ENCODE measurements around the gene AHCTF1. TPM values are rescaled to one million over a fixed set of nuclear protein-coding genes. Genes with fewer than 3 reads are reported as not detected.
"Not testable (repeated sequence)": the region's sequence is repeated elsewhere in the genome, so short reads cannot be mapped to it uniquely, and the experiment has no call there.

The AHCTF1 gene
- total and polyA plus RNA-seq, 10 of the 15 experiments (the other 5 are each of a cell fraction or from before 2014, with no cell fraction given), result 3.4 to 45.5 (median 17.8) TPM

DNA sequence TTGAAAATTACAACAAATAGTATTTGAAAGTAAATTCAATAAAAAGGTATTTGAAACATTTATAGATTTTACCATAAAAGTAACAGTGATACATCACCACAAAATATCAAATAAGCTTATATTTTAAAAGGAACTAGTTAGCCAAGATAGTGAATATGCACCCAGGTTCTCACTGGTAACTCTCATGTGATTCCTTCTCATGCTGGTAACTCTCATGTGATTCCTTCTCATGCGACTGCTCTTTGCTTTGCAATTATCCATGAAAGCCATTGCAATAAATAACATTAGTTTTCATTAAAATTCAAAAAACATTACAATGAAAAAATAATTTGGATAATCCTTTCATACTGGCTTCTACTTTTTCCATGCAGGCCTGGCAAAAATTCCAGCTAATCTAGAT, 75.4 kb downstream of the AHCTF1 start:
- TF ChIP-seq MTA2 (IDR thresholded peaks at IDR 0.05; ENCODE audit: low read depth), result no peak
- no peak for TF ChIP-seq SUPT20H (IDR thresholded peaks at IDR 0.05; ENCODE audit: borderline replicate concordance, control insufficient read depth, low read depth, low read length)
- no peak for TF ChIP-seq MYC (IDR thresholded peaks at IDR 0.05; ENCODE audit: insufficient read depth, insufficient read length, insufficient replicate concordance, low read length, severe bottlenecking)
- TF ChIP-seq HDGF (IDR thresholded peaks at IDR 0.05), result no peak
- TF ChIP-seq ZSCAN29 (IDR thresholded peaks at IDR 0.05), result no peak
- no peak for TF ChIP-seq PAX8 (IDR thresholded peaks at IDR 0.05)
- no peak for TF ChIP-seq BMI1 (IDR thresholded peaks at IDR 0.05; ENCODE audit: borderline replicate concordance)
- TF ChIP-seq SP1 (IDR thresholded peaks at IDR 0.05; ENCODE audit: low read depth, low read length), result no peak
- no peak for TF ChIP-seq EP300 (IDR thresholded peaks at IDR 0.05; ENCODE audit: borderline replicate concordance in 1 of 2, control insufficient read depth in 1 of 2, low read depth in 2 of 2, low read length in 2 of 2)
- Histone ChIP-seq H3K27me3 (replicated peaks in 1 of 2; ENCODE audit: control insufficient read depth in 2 of 2, insufficient read depth in 2 of 2, low read length in 1 of 2) (no peaks in the 10 kb centered on the region), H3K4me3 (no peak overlapping the region), H3K4me2 (ENCODE audit: control insufficient read depth, insufficient read depth) (no peak overlapping the region), H2AFZ (ENCODE audit: control insufficient read depth, low read depth, low read length) (no peak overlapping the region), H3K27ac (ENCODE audit: control insufficient read depth, insufficient read depth) (no peak overlapping the region), H3K9ac (ENCODE audit: control insufficient read depth, insufficient read depth, low read length) (no peak overlapping the region), H4K20me1 (ENCODE audit: control insufficient read depth, insufficient read depth) (no peaks in the 10 kb centered on the region), H3K79me2 (ENCODE audit: control insufficient read depth, insufficient read depth, low read length) (no peaks in the 10 kb centered on the region), H3K9me3 (replicated peaks; ENCODE audit: control insufficient read depth, insufficient read depth, low read length) (no peaks in the 10 kb centered on the region), H3K4me1 (ENCODE audit: control insufficient read depth, insufficient read depth, low read length) (no peaks in the 10 kb centered on the region), H3K36me3 (ENCODE audit: control insufficient read depth in 2 of 2, insufficient read depth in 2 of 2, low read length in 1 of 2) (peaks cover 3 to 42% of the 10 kb centered on the region in 2 experiments)
- in situ Hi-C loops (cut with MboI), result no loop called here
- 96% methylated on average over 1 of the region's 1 CpG for WGBS (ENCODE audit: insufficient coverage, insufficient replicate concordance, low lambda C conversion rate, missing lambda C conversion rate)
- ChIA-PET POLR2A (no interaction called here), CTCF (no interaction called here), RAD21 (ENCODE audit: unreplicated experiment) (no interaction called here), SMC1A (ENCODE audit: uncharacterized antibody, unreplicated experiment) (interaction anchor here (0.7 kb wide), 1 partner anchor 20 kb away, joined by 3 read pairs; no protein-coding TSS in a partner anchor)
- no TSS peak for BruUV-seq (replicated peaks)
- DNase-seq (ENCODE audit: low read depth, low spot score) (no peak), FAIRE-seq (no peak), ATAC-seq (no peak)
- intact Hi-C loops (cut with micrococcal nuclease; ENCODE audit: unreplicated experiment), result no loop called here

DNA sequence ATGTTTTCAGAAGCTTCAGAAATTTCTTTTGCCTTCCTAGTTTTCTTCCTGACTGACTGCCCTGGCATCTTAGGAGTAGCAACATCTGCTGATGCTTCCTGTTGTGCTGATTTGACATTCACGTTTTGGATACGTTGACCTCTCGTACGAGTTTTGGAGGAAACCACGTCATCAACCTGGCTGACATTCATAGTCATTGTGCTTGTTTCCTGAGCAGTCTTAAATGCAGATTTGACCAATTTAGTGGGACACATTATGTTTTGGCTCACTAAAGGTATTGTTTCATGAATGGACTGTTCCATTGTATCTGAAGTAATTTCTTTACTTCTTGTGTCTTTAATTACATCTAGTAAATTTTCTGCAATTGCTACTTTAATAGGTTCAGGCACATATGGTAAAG, 81.1 kb downstream of the AHCTF1 start:
- H3K4me3 ChIP-seq; BruUV-seq (replicated peaks); H3K27me3 ChIP-seq (replicated peaks in 1 of 2; ENCODE audit: control insufficient read depth in 2 of 2, insufficient read depth in 2 of 2, low read length in 1 of 2); H2AFZ ChIP-seq (ENCODE audit: control insufficient read depth, low read depth, low read length); H3K4me1 ChIP-seq (ENCODE audit: control insufficient read depth, insufficient read depth, low read length); in situ Hi-C loops (cut with MboI); H3K9me3 ChIP-seq (replicated peaks; ENCODE audit: control insufficient read depth, insufficient read depth, low read length); DNase-seq (ENCODE audit: low read depth, low spot score); H3K4me2 ChIP-seq (ENCODE audit: control insufficient read depth, insufficient read depth); H3K79me2 ChIP-seq (ENCODE audit: control insufficient read depth, insufficient read depth, low read length); H4K20me1 ChIP-seq (ENCODE audit: control insufficient read depth, insufficient read depth); SMC1A ChIA-PET (ENCODE audit: uncharacterized antibody, unreplicated experiment); RAD21 ChIA-PET (ENCODE audit: unreplicated experiment); intact Hi-C loops (cut with micrococcal nuclease; ENCODE audit: unreplicated experiment); POLR2A ChIA-PET; H3K9ac ChIP-seq (ENCODE audit: control insufficient read depth, insufficient read depth, low read length); H3K27ac ChIP-seq (ENCODE audit: control insufficient read depth, insufficient read depth); ATAC-seq; CTCF ChIA-PET: not testable (repeated sequence)
- WGBS (ENCODE audit: insufficient coverage, insufficient replicate concordance, low lambda C conversion rate, missing lambda C conversion rate), result 87% methylated on average over 5 of the region's 5 CpGs
- FAIRE-seq, result peak; percentile 70
- H3K36me3 ChIP-seq (ENCODE audit: control insufficient read depth in 2 of 2, insufficient read depth in 2 of 2, low read length in 1 of 2), result peaks cover 3 to 20% of the 10 kb centered on the region in 2 experiments
